HG03175 (cell line): ENCODE data around the gene TMEM238L.

ENCODE experiments used
- ATAC-seq: cut with Tn5 transposase; IDR thresholded peaks from one replicate; pipeline ENCODE4 v1.9.1; 2021; ENCODE audit warnings: mild to moderate bottlenecking, moderate library complexity; ENCODE audit not compliant: unreplicated experiment

Gene TMEM238L

GRCh38 chr17:10775740-10776356 lies 28.1 kb downstream of the TMEM238L start:
- ATAC-seq = no peak

GRCh38 chr17:10775058-10775457 lies 28.8 kb downstream of the TMEM238L start:
- ATAC-seq = no peak

- ATAC-seq = no peak
These were observed 30.5 kb downstream of the TMEM238L start for GRCh38 chr17:10773391-10773790.

- no peak for ATAC-seq
These were observed 31.2 kb downstream of the TMEM238L start for GRCh38 chr17:10772425-10773380.

GRCh38 chr17:10771148-10771547 lies 32.8 kb downstream of the TMEM238L start:
- no peak for ATAC-seq

- no peak for ATAC-seq
These were observed 34.1 kb downstream of the TMEM238L start for GRCh38 chr17:10769840-10770239.

GRCh38 chr17:10768750-10769251 lies 35.1 kb downstream of the TMEM238L start:
- no peak for ATAC-seq

- no peak for ATAC-seq
These were observed 36.7 kb downstream of the TMEM238L start for GRCh38 chr17:10767232-10767631.

- no peak for ATAC-seq
These were observed 41.9 kb downstream of the TMEM238L start for GRCh38 chr17:10762037-10762436.

- no peak for ATAC-seq
These were observed 42.6 kb downstream of the TMEM238L start for GRCh38 chr17:10761281-10761680.

GRCh38 chr17:10758062-10758461 lies 45.8 kb downstream of the TMEM238L start:
- ATAC-seq = no peak

GRCh38 chr17:10757647-10758046 lies 46.3 kb downstream of the TMEM238L start:
- no peak for ATAC-seq

GRCh38 chr17:10757067-10757466 lies 46.8 kb downstream of the TMEM238L start:
- ATAC-seq = no peak

- no peak for ATAC-seq
These were observed 47.3 kb downstream of the TMEM238L start for GRCh38 chr17:10756619-10757018.

- ATAC-seq = no peak
These were observed 47.7 kb downstream of the TMEM238L start for GRCh38 chr17:10756185-10756584.

- no peak for ATAC-seq
These were observed 48.2 kb downstream of the TMEM238L start for GRCh38 chr17:10755592-10756127.

- no peak for ATAC-seq
These were observed 48.9 kb downstream of the TMEM238L start for GRCh38 chr17:10754861-10755591.

- no peak for ATAC-seq
These were observed 49.8 kb downstream of the TMEM238L start for GRCh38 chr17:10754109-10754508.

GRCh38 chr17:10752696-10753095 lies 51.2 kb downstream of the TMEM238L start:
- ATAC-seq = no peak

- no peak for ATAC-seq
These were observed 52.3 kb downstream of the TMEM238L start for GRCh38 chr17:10751563-10751962.

- no peak for ATAC-seq
These were observed 53.7 kb downstream of the TMEM238L start for GRCh38 chr17:10750210-10750609.
